Measurements from ENCODE around the gene CAMK1D. TPM values are rescaled to one million over a fixed set of nuclear protein-coding genes. Genes with fewer than 3 reads are reported as not detected.

CAMK1D gene
- polyA plus RNA-seq, 1 donor (not counting 4 experiments of a cell fraction or from before 2014, with no cell fraction given): 0.76 TPM

DNA sequence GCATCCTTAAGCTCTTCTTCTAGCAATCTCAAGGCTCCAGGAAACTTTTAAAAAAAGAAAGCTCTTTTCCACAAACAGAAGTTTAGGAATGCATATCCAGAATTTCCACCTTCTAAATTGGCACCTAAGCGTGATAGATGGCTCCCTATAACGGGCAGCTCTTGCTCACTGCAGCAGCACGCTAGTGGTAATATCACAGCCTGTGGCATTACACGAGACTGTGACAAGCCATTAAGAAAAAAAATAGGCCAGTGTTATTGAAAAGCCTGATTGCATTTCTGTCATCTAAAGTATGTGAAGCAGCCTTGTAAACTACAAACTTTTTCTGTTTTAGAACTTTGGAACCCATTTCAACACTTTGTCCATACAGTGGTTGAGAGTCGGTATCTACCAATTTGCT is 263.8 kb downstream of the CAMK1D start:
- no peaks in the 10 kb centered on the region for H3K36me3 ChIP-seq (ENCODE audit: control insufficient read depth in 2 of 2, extremely low read depth in 1 of 2, insufficient read depth in 2 of 2, low read length in 2 of 2)
- H3K79me2 ChIP-seq (ENCODE audit: control insufficient read depth, insufficient read depth, low read length): no peaks in the 10 kb centered on the region
- no peak overlapping the region for H3K9ac ChIP-seq (ENCODE audit: control insufficient read depth, extremely low read depth, insufficient read depth, low read length)
- peaks cover 2% of the 10 kb centered on the region for H3K4me1 ChIP-seq (ENCODE audit: control insufficient read depth, extremely low read depth, insufficient read depth, low read length)
- H3K27ac ChIP-seq (ENCODE audit: control insufficient read depth, insufficient read depth, low read length): no peak overlapping the region
- H3K27me3 ChIP-seq (ENCODE audit: control insufficient read depth, extremely low read depth, insufficient read depth, low read length): no peaks in the 10 kb centered on the region
- H3K9me1 ChIP-seq (ENCODE audit: control insufficient read depth, extremely low read depth, insufficient read depth, low read length): no peaks in the 10 kb centered on the region
- FAIRE-seq (no peak), DNase-seq (ENCODE audit: low read depth, low spot score) (no peak)
- H3K4me2 ChIP-seq (ENCODE audit: control insufficient read depth, extremely low read depth, insufficient read depth, low read depth, low read length): no peak overlapping the region
- H3K4me3 ChIP-seq (ENCODE audit: control insufficient read depth in 2 of 3, extremely low read depth in 1 of 3, insufficient read depth in 2 of 3, low read depth in 1 of 3, low read length in 3 of 3): no peak overlapping the region
- no peaks in the 10 kb centered on the region for H4K20me1 ChIP-seq (ENCODE audit: control insufficient read depth, extremely low read depth, insufficient read depth, low read length)
- no peaks in the 10 kb centered on the region for H3K9me3 ChIP-seq (ENCODE audit: control insufficient read depth, low read depth, low read length)
- TF ChIP-seq, protein P1, sequence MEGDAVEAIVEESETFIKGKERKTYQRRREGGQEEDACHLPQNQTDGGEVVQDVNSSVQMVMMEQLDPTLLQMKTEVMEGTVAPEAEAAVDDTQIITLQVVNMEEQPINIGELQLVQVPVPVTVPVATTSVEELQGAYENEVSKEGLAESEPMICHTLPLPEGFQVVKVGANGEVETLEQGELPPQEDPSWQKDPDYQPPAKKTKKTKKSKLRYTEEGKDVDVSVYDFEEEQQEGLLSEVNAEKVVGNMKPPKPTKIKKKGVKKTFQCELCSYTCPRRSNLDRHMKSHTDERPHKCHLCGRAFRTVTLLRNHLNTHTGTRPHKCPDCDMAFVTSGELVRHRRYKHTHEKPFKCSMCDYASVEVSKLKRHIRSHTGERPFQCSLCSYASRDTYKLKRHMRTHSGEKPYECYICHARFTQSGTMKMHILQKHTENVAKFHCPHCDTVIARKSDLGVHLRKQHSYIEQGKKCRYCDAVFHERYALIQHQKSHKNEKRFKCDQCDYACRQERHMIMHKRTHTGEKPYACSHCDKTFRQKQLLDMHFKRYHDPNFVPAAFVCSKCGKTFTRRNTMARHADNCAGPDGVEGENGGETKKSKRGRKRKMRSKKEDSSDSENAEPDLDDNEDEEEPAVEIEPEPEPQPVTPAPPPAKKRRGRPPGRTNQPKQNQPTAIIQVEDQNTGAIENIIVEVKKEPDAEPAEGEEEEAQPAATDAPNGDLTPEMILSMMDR (optimal IDR thresholded peaks at IDR 0.05 in 1 of 3, IDR thresholded peaks at IDR 0.05 in 1 of 3, conservative IDR thresholded peaks at IDR 0.05 in 1 of 3; ENCODE audit: extremely low read depth in 1 of 3, insufficient read depth in 2 of 3, low read length in 3 of 3): no peak
- TF ChIP-seq EZH2 (IDR thresholded peaks at IDR 0.05; ENCODE audit: low read length): no peak
- dilution Hi-C loops (cut with MboI; ENCODE audit: extremely low pct_ligation_motif_present, low sequenced_read_pairs): no loop called here
- no peak overlapping the region for H2AFZ ChIP-seq (ENCODE audit: control insufficient read depth, low read length)

DNA sequence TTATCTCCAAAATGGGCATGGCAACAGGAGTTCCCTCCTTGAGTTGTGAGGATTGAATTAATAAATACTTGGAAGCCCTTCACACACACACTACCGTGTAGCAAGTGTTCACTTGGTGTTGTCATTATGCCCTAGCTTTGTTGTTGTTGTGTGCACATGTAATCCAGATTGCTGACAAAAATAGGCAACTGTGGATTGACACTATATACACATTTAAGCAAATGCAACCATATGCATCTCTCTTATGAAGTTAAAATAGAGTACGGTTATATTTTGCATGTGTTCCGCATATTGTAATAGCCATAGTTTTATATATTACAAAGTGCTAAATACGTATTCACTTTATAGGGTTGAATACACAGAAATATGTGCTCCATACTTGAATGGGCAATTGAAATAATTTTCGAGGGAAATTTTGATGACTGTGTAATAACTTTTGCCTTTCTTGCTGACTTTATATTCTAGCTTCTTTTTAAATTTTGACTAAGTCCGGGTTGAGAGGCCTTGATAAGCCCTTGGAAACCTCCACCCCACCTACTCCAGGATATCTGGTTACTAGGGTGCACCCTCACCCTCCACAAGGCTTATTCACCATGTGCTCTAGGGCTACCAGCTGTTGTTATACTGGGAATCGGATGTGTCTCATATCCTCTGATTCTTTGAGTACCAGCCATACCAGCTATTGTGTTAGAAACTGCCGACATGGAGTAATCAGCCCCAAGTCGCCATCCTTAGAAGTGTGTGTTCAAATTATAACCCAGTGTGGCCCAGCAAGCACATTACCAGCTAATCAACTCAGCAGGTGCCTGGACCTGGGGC is 265.0 kb downstream of the CAMK1D start:
- H3K9ac ChIP-seq (ENCODE audit: control insufficient read depth, extremely low read depth, insufficient read depth, low read length): no peak overlapping the region
- DNase-seq (ENCODE audit: low read depth, low spot score) (no peak), FAIRE-seq (no peak)
- no peak overlapping the region for H2AFZ ChIP-seq (ENCODE audit: control insufficient read depth, low read length)
- no peaks in the 10 kb centered on the region for H3K9me3 ChIP-seq (ENCODE audit: control insufficient read depth, low read depth, low read length)
- H3K4me1 ChIP-seq (ENCODE audit: control insufficient read depth, extremely low read depth, insufficient read depth, low read length): peaks cover 2% of the 10 kb centered on the region
- no peak overlapping the region for H3K4me2 ChIP-seq (ENCODE audit: control insufficient read depth, extremely low read depth, insufficient read depth, low read depth, low read length)
- dilution Hi-C loops (cut with MboI; ENCODE audit: extremely low pct_ligation_motif_present, low sequenced_read_pairs): no loop called here
- TF ChIP-seq EZH2 (IDR thresholded peaks at IDR 0.05; ENCODE audit: low read length): no peak
- TF ChIP-seq, protein P1 (optimal IDR thresholded peaks at IDR 0.05 in 1 of 3, IDR thresholded peaks at IDR 0.05 in 1 of 3, conservative IDR thresholded peaks at IDR 0.05 in 1 of 3; ENCODE audit: extremely low read depth in 1 of 3, insufficient read depth in 2 of 3, low read length in 3 of 3): no peak
- no peaks in the 10 kb centered on the region for H3K27me3 ChIP-seq (ENCODE audit: control insufficient read depth, extremely low read depth, insufficient read depth, low read length)
- H4K20me1 ChIP-seq (ENCODE audit: control insufficient read depth, extremely low read depth, insufficient read depth, low read length): no peaks in the 10 kb centered on the region
- no peaks in the 10 kb centered on the region for H3K9me1 ChIP-seq (ENCODE audit: control insufficient read depth, extremely low read depth, insufficient read depth, low read length)
- no peak overlapping the region for H3K4me3 ChIP-seq (ENCODE audit: control insufficient read depth in 2 of 3, extremely low read depth in 1 of 3, insufficient read depth in 2 of 3, low read depth in 1 of 3, low read length in 3 of 3)
- no peaks in the 10 kb centered on the region for H3K36me3 ChIP-seq (ENCODE audit: control insufficient read depth in 2 of 2, extremely low read depth in 1 of 2, insufficient read depth in 2 of 2, low read length in 2 of 2)
- H3K79me2 ChIP-seq (ENCODE audit: control insufficient read depth, insufficient read depth, low read length): no peaks in the 10 kb centered on the region
- no peak overlapping the region for H3K27ac ChIP-seq (ENCODE audit: control insufficient read depth, insufficient read depth, low read length)

Measured in keratinocyte (primary cell).